H1 (cell line): Measurements from ENCODE around the gene ETV1. TPM values are rescaled to one million over a fixed set of nuclear protein-coding genes. Genes with fewer than 3 reads are reported as not detected.

Source experiments
- ASH2L ChIP-seq: fragments of 200-600, 300-600 bp; sonication (generic); IDR thresholded peaks from one replicate; pipeline ENCODE4 v1.7.1; 2017; ENCODE audit warnings: low read length
- BCL11A ChIP-seq, 2 experiments: IDR thresholded peaks; one replicate each; pipeline ENCODE4 v1.6.1; 2011; ENCODE audit warnings: low read depth in 2 of 2, low read length in 2 of 2, mild to moderate bottlenecking in 2 of 2
- EGR1 ChIP-seq: IDR thresholded peaks from 2 replicates; pipeline ENCODE4 v1.6.1; 2011; ENCODE audit warnings: low read depth, low read length, borderline replicate concordance
- polyA plus RNA-seq, 7 experiments: library from polyadenylated mRNA; depleted of rRNA in 3 of 7; stranded (reverse) in 5 of 7; unstranded in 2 of 7; fragments of >200 nt in 5 of 7; fragments of 200-250 nt in 2 of 7; gene quantifications; 1 replicate in 5 of 7; 2 replicates in 1 of 7; 4 replicates in 1 of 7; pipeline versions ENCODE4 v1.2.1 to v1.2.3, GENCODE V29; 2011 to 2013; ENCODE audit warnings: missing spikeins in 2 of 7, mixed read lengths in 2 of 7
- total RNA-seq: library from RNA; stranded (reverse); fragmentation: NEBNext Ultra II Directional; extraction: Animal tissue kit (Norgen Biotek cat#: 25700); gene quantifications from 2 replicates; pipeline ENCODE4 v1.2.1, GENCODE V29; 2021

The ETV1 gene
- total and polyA plus RNA-seq, 2 of the 8 experiments (the other 6 are each of a cell fraction or from before 2014, with no cell fraction given): 58.3 to 91.2 TPM

DNA sequence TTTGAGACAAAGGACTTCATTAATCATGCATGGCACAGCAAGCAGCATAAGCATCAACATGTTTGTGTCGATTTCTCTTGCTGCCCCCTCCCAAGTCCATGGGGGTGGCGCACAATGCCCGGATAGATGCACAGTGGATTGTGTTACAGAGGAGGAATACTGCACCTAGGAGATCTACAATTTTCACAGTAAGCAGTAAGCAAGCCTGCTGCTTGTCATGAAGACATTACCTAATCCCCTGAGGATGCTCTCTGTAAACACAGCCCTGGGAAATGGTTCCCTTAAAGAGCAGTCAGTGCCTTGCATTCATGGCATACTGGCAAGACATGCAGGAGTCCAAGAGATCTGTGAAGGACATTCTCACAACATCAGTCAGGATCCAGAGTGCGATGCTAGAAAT, 137.7 kb downstream of the ETV1 start (continued):
- TF ChIP-seq BCL11A (IDR thresholded peaks at IDR 0.05; ENCODE audit: low read depth in 2 of 2, low read length in 2 of 2) (no peak), EGR1 (no peak), ASH2L (no peak)
- TF ChIP-seq, all 59 proteins: peak for 0
